Upper lobe of right lung (tissue), 1 donor: Measurements from ENCODE around the gene ZNF618. TPM values are rescaled to one million over a fixed set of nuclear protein-coding genes. Genes with fewer than 3 reads are reported as not detected.

ENCODE experiments used
- ATAC-seq: fragments of 200-7000 bp; cut with Tn5 transposase; one replicate; pipeline ENCODE4 v1.9.1; 2020; ENCODE audit warnings: mild to moderate bottlenecking, moderate library complexity
- DNase-seq: peaks from one replicate; pipeline ENCODE4 v3.0.0-alpha.2; 2020
- H3K27ac ChIP-seq: fragments of 200-600 bp; one replicate; pipeline ENCODE4 v1.8.0; 2022
- H3K27me3 ChIP-seq: fragments of 200-600 bp; one replicate; pipeline ENCODE4 v1.8.0; 2022; ENCODE audit warnings: mild to moderate bottlenecking
- H3K36me3 ChIP-seq: fragments of 200-600 bp; one replicate; pipeline ENCODE4 v1.8.0; 2022
- H3K4me1 ChIP-seq: fragments of 200-600 bp; one replicate; pipeline ENCODE4 v1.8.0; 2022
- H3K4me3 ChIP-seq: fragments of 200-600 bp; one replicate; pipeline ENCODE4 v1.8.0; 2022; ENCODE audit warnings: mild to moderate bottlenecking
- H3K9me3 ChIP-seq: fragments of 200-600 bp; one replicate; pipeline ENCODE4 v1.8.0; 2022
- CTCF ChIP-seq: fragments of 200-600 bp; IDR thresholded peaks from one replicate; pipeline ENCODE4 v1.8.0; 2022; ENCODE audit warnings: antibody characterized with exemption
- intact Hi-C: fragments of 100-400 bp; cut with DNase I; formaldehyde crosslinking; loops from one replicate; pipeline ENCODE4 v1.11.0; 2022
- total RNA-seq: library from RNA; stranded (reverse); fragmentation: NEBNext Ultra II Directional; extraction: Animal tissue kit (Norgen Biotek cat#: 25700); gene quantifications from one replicate; pipeline ENCODE4 v1.2.1, GENCODE V29; 2021
- donor health status: DM: no; HTN: yes; CAD: no; lungs with severe emphysema.

ZNF618 gene
- total RNA-seq, 1 donor from 2014 or later, result 9.8 TPM

GRCh38 chr9:114017741-114018715, 141.9 kb downstream of the ZNF618 start:
- Histone ChIP-seq H3K4me3 (no peak overlapping the region), H3K36me3 (peaks cover 9% of the 10 kb centered on the region)
- intact Hi-C loops, result no loop called here

GRCh38 chr9:114021578-114021977, 145.5 kb downstream of the ZNF618 start:
- H3K36me3 ChIP-seq, result peaks cover 9% of the 10 kb centered on the region
- no peak for TF ChIP-seq CTCF
- DNase-seq, result no peak
- ATAC-seq, result no peak
- H3K27ac ChIP-seq, result no peak overlapping the region
- no peaks in the 10 kb centered on the region for H3K27me3 ChIP-seq
- H3K4me3 ChIP-seq, result no peak overlapping the region
- no peaks in the 10 kb centered on the region for H3K4me1 ChIP-seq
- intact Hi-C loops, result no loop called here
- peaks cover 13% of the 10 kb centered on the region for H3K9me3 ChIP-seq

More at GRCh38 chr9:114017741-114018715, 141.9 kb downstream of the ZNF618 start:
- DNase-seq, result no peak
- no peaks in the 10 kb centered on the region for H3K4me1 ChIP-seq
- peaks cover 10% of the 10 kb centered on the region for H3K9me3 ChIP-seq
- no peak overlapping the region for H3K27ac ChIP-seq
- no peak for TF ChIP-seq CTCF
- ATAC-seq, result no peak
- no peaks in the 10 kb centered on the region for H3K27me3 ChIP-seq

- H3K27me3 ChIP-seq, result no peaks in the 10 kb centered on the region
- intact Hi-C loops, result no loop called here
- TF ChIP-seq CTCF, result no peak
- DNase-seq (no peak), ATAC-seq (no peak)
- H3K27ac ChIP-seq, result no peak overlapping the region
- no peaks in the 10 kb centered on the region for H3K4me1 ChIP-seq
- peaks cover 13% of the 10 kb centered on the region for H3K9me3 ChIP-seq
- peaks cover 2% of the 10 kb centered on the region for H3K36me3 ChIP-seq
- H3K4me3 ChIP-seq, result no peak overlapping the region
Measured at GRCh38 chr9:114023961-114024360, 147.9 kb downstream of the ZNF618 start.

GRCh38 chr9:114025196-114025753, 149.2 kb downstream of the ZNF618 start:
- intact Hi-C loops, result no loop called here
- Histone ChIP-seq H3K4me1 (no peaks in the 10 kb centered on the region), H3K36me3 (peaks cover 10% of the 10 kb centered on the region), H3K4me3 (no peak overlapping the region), H3K9me3 (peaks cover 13% of the 10 kb centered on the region), H3K27ac (no peak overlapping the region), H3K27me3 (no peaks in the 10 kb centered on the region)
- ATAC-seq (no peak), DNase-seq (no peak)
- no peak for TF ChIP-seq CTCF

- ATAC-seq (no peak), DNase-seq (no peak)
- no peaks in the 10 kb centered on the region for H3K27me3 ChIP-seq
- H3K4me1 ChIP-seq, result no peaks in the 10 kb centered on the region
- H3K9me3 ChIP-seq, result peaks cover 13% of the 10 kb centered on the region
- peaks cover 10% of the 10 kb centered on the region for H3K36me3 ChIP-seq
- no peak for TF ChIP-seq CTCF
- no peak overlapping the region for H3K4me3 ChIP-seq
- H3K27ac ChIP-seq, result no peak overlapping the region
- intact Hi-C loops, result no loop called here
Measured at GRCh38 chr9:114025760-114026159, 149.7 kb downstream of the ZNF618 start.
